ENCODE results near the gene SVIL. TPM values are rescaled to one million over a fixed set of nuclear protein-coding genes. Genes with fewer than 3 reads are reported as not detected.
"Not testable (repeated sequence)": the region's sequence is repeated elsewhere in the genome, so short reads cannot be mapped to it uniquely, and the experiment has no call there.

SVIL gene
- polyA plus RNA-seq, 12 donors = 54.5 to 267 (median 193) TPM

- no peak for DNase-seq
Observed at GRCh38 chr10:29576681-29577080, 58.1 kb downstream of the SVIL start.

- DNase-seq = no peak
Observed at GRCh38 chr10:29575098-29575455, 59.7 kb downstream of the SVIL start.

DNA sequence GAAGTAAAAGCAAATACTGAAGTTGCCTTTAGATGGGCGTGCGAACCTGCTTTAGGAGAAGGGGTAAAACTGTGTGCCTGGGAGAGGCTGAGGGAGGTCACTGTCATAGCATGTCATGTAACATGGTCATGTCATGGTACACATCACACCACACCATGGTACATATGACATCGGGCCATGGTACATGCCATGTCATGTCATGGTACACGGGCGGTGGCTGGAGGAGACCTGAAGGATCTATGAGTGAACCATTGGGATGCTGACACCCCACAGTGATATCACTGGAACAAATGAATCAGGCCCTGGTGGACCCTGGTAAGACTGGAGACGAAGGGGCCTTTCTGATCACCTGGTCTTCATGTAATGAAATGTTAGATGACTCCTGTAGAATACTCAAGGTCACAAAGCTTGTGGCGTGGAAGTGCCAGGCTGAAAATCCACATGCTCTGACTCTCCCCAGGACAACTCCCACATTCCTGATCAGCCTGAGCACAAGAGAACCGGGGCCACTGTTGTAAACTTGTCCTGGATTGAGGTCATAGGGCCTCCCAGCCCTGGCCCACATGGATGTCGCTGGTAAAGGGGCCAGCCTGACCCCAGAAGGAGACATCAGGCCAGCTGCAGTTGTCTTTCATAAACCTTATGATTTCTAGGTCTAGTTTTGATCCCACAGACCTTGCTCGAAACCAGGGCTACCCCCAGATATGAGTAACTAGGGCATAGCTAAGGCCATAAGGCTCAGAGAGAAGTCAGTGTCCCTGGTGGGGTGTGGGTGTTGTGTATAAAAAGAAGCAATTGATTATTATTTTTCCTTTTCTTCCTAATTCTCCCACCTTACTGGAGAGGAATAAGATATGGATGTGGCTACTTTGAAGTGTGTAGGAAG lies 60.3 kb downstream of the SVIL start:
- DNase-seq = not testable (repeated sequence)

DNA sequence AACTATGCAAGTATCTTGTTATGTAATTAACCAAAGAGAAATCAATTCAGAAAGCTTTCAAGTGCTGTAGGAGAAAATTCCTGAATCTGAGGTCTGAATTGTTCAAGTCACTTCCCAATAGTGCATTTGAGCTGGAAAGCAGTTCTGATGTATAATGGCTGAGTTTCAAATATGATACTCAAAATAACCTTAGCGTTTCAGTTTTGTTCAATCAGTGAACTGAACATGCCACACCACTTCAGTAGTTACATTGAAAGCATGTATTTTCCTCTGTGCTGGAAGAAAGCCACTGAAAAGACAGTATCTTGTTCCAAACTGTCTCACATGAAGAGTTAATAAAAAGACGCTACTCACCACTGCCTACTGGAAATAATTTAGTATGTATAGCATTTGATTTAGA lies 64.5 kb downstream of the SVIL start:
- DNase-seq = not testable (repeated sequence)

GRCh38 chr10:29569795-29570194 lies 65.0 kb downstream of the SVIL start:
- peak; percentile 59 for DNase-seq

DNA sequence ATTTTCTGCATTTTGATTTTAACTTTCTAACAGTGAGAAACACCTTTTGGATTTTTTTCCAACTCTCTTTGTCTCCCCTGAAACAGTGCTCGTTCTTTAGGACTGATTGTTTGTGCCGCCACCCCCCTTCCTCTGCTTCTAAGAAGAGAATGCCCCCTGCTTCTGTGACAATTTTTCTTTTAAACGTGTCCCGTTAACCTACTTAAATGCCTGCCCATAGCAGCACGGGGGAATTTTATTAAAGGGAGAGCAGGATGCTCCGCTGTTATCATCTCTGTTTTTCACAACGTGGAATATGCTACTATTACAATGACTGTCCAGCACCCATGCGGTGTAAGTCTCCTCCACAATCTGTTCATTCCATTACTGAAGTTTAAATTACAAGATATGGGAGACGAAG lies 67.8 kb downstream of the SVIL start:
- DNase-seq = no peak

- DNase-seq = not testable (repeated sequence)
Observed at GRCh38 chr10:29566209-29566608, 68.6 kb downstream of the SVIL start.

- no peak for DNase-seq
Observed at GRCh38 chr10:29563420-29564035, 71.2 kb downstream of the SVIL start.

- not testable (repeated sequence) for DNase-seq
Observed at GRCh38 chr10:29563006-29563405, 71.8 kb downstream of the SVIL start.

GRCh38 chr10:29559996-29560395 lies 74.8 kb downstream of the SVIL start:
- DNase-seq = peak; percentile 53

DNA sequence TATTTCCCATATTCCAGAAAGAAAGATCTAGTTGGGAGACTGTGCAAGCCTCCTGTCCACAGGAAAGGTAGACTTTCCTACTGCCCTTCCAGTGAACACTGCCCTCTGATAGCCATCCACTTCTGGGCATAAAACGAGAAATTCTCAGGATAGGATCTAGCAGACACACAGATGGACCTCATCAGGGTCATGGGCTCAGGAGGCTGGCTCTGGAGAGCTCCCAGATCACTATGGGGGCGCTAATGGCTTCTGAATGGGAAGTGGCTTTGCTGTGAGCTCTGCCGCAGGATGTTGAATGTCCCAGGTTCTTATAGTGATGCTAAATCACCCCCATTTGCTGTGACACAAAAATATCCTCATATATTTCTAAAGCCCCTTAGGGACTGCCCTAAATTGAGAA lies 77.1 kb downstream of the SVIL start:
- no peak for DNase-seq

DNA sequence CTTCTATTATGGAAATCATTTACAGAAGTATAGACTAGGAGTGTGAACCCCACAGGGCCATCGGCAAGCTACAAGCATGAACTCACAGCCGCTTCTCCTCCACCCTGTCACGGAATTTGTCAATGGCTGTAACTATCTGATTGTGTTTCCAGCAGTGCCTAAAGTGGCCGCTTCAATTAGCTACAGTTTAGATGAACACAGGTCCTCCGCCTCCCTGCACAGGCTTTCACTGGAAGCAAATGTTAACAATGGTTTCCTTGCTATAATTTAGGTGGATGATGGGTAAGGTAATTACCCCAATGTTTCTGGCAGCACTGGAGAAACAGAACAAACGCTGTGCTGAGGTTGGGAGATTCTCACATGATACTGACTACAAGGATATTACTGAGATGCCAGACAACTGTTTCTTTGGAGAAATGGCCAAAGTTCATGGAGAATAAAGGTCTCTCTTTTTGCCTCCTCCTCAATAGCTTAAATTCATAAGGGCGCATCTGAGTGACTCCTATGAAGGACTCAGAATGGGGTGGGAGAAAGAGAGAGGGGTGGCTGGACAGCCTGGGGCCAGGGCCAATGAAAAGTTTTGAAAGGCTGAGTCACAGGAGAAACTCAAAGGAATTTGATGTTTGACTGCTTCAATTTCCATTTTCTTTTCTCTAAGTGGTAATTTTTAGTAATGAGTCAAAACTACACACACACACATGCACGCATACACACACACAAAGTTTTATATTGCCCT lies 78.9 kb downstream of the SVIL start:
- DNase-seq = no peak

DNA sequence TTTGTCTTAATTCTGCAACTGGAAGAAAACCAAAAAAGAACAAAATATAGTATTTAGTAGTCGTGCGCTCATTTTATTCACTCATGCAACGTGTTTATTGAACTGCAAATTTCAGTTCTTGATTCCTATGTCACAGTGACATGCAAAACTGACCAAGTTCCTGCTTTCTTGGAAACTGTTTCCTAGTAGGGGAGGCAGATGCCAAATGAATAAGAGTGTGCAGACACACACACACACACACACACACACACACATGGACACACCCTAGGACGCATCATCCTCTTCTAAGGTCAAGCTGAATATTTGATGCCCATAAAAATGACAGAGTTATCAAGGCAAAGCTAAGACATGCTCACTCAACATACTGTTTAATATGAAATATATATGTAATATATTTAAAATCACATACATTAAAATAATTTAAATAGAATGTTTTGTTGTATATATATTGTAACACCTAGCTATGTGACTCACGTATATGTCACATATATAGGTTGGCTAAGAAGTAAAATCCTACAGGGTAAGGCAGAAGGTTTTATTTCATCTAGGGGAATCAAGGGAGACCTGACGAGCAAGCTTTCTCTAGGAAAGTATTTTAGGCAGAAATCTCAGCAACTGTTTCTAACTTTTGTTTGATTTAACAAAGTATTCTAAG lies 79.6 kb downstream of the SVIL start:
- DNase-seq = no peak

- DNase-seq = no peak
Observed at GRCh38 chr10:29554660-29555059, 80.1 kb downstream of the SVIL start.

DNA sequence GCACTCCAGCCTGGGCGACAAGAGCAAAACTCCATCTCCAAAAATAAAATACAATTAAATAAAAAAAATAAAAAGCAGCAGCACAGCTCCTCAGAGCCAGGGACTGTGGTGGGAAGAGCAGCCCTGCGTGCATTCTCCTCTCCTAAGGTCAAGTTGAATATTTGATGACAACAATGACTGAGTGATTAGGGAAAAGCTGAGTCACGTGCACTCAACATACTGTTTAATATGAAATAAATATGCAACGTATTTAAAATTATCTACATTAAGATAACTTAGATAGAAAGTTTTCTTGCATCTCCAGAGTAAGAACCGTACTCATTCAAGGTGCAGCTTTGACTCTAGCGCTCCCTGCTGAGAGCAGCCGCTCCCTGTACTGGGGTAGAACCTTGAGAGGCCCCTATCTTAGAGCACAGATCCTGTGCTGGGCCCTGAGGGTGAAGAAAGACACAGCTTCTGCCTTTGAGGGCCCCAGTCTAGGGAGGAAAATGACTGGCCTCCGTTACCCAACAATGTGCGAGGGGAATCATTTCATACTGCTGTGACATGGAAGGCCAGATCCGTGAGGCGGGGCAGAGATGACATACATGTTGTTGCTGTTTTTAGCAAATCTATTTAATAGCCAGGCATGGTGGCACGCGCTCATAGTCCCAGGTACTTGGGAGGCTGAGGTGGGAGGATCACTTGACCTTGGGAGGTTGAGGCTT lies 81.1 kb downstream of the SVIL start:
- no peak for DNase-seq

GRCh38 chr10:29553116-29553515 lies 81.7 kb downstream of the SVIL start:
- DNase-seq = not testable (repeated sequence)

DNA sequence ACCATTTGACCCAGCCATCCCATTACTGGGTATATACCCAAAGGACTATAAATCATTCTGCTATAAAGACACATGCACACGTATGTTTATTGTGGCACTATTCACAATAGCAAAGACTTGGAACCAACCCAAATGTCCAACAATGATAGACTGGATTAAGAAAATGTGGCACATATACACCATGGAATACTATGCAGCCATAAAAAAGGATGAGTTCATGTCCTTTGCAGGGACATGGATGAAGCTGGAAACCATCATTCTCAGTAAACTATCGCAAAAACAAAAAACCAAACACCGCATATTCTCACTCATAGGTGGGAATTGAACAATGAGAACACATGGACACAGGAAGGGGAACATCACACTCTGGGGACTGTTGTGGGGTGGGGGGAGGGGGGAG lies 85.3 kb downstream of the SVIL start:
- not testable (repeated sequence) for DNase-seq

GRCh38 chr10:29546773-29547313 lies 87.9 kb downstream of the SVIL start:
- no peak for DNase-seq

- no peak for DNase-seq
Observed at GRCh38 chr10:29545122-29545521, 89.6 kb downstream of the SVIL start.

GRCh38 chr10:29543715-29544114 lies 91.1 kb downstream of the SVIL start:
- DNase-seq = no peak

DNA sequence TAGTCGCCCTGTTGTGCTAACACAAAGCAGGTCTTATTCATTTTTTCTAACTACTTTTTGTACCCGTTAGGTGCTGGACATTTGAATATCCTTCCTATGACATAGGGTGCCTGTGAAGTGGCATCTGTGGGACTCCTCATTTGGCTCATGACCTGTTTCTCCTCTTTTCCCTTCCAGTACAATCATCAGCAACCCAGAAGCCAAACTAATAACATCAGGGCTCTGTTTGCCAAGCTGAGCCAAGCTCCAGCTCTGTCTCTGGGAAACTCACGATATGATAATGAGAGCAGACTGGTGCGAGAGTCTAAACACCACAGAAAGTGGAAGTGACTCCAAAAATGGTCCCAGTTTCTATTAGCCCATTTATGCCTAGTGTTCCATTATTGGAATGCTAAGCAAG lies 92.0 kb downstream of the SVIL start:
- no peak for DNase-seq
